ENCODE data around the gene TLCD1. TPM values are rescaled to one million over a fixed set of nuclear protein-coding genes. Genes with fewer than 3 reads are reported as not detected.

Gene TLCD1
- polyA plus RNA-seq, 1 experiment: 9.8 TPM

GRCh38 chr17:28749516-28750177 is 23.6 kb upstream of the TLCD1 start:
- CTCF ChIA-PET: interaction anchor here (0.6 to 18.7 kb wide), 28 partner anchors 13 to 204 kb away, joined by 3 to 416 read pairs (median 4); partner anchors contain the start of genes FAM222B, FLOT2, NEK8 and TLCD1
- POLR2A ChIA-PET: interaction anchor here (0.6 to 2.1 kb wide), 3 partner anchors 23 to 103 kb away, joined by 3 to 19 read pairs (median 4); partner anchors contain the start of gene TLCD1
- Histone ChIP-seq H3K36me3 (ENCODE audit: control insufficient read depth, insufficient read depth, low read length) (peaks cover 36% of the 10 kb centered on the region), H3K27me3 (ENCODE audit: control insufficient read depth, insufficient read depth, low read length) (no peaks in the 10 kb centered on the region), H3K4me3 (ENCODE audit: low read depth, low read length) (no peak overlapping the region)
- no peak for DNase-seq (ENCODE audit: low read depth)
- no peak for TF ChIP-seq CTCF (IDR thresholded peaks at IDR 0.05; ENCODE audit: insufficient read depth, low read depth, low read length)

GRCh38 chr17:28748852-28749515 is 23.0 kb upstream of the TLCD1 start:
- Histone ChIP-seq H3K4me3 (ENCODE audit: low read depth, low read length) (no peak overlapping the region), H3K36me3 (ENCODE audit: control insufficient read depth, insufficient read depth, low read length) (peaks cover 36% of the 10 kb centered on the region), H3K27me3 (ENCODE audit: control insufficient read depth, insufficient read depth, low read length) (no peaks in the 10 kb centered on the region)
- ChIA-PET CTCF (interaction anchor here (0.7 to 18.7 kb wide), 11 partner anchors 13 to 205 kb away, joined by 3 to 416 read pairs (median 4); partner anchors contain the start of genes FAM222B, FLOT2, NEK8 and TLCD1), POLR2A (interaction anchor here (2.1 kb wide), 1 partner anchor 22 kb away, joined by 19 read pairs; the partner anchor contains the start of gene TLCD1)
- no peak for TF ChIP-seq CTCF (IDR thresholded peaks at IDR 0.05; ENCODE audit: insufficient read depth, low read depth, low read length)
- DNase-seq (ENCODE audit: low read depth): no peak

GRCh38 chr17:28747801-28748750 is 22.0 kb upstream of the TLCD1 start:
- no peaks in the 10 kb centered on the region for H3K27me3 ChIP-seq (ENCODE audit: control insufficient read depth, insufficient read depth, low read length)
- DNase-seq (ENCODE audit: low read depth): no peak
- no peak for TF ChIP-seq CTCF (IDR thresholded peaks at IDR 0.05; ENCODE audit: insufficient read depth, low read depth, low read length)
- POLR2A ChIA-PET: interaction anchor here (2.1 kb wide), 1 partner anchor 22 kb away, joined by 19 read pairs; the partner anchor contains the start of gene TLCD1
- H3K36me3 ChIP-seq (ENCODE audit: control insufficient read depth, insufficient read depth, low read length): peaks cover 36% of the 10 kb centered on the region
- no peak overlapping the region for H3K4me3 ChIP-seq (ENCODE audit: low read depth, low read length)
- CTCF ChIA-PET: interaction anchor here (0.6 to 18.7 kb wide), 6 partner anchors 14 to 206 kb away, joined by 3 to 416 read pairs (median 6); partner anchors contain the start of genes NEK8 and TLCD1

GRCh38 chr17:28747051-28747691 is 21.1 kb upstream of the TLCD1 start:
- TF ChIP-seq CTCF (IDR thresholded peaks at IDR 0.05; ENCODE audit: insufficient read depth, low read depth, low read length): no peak
- Histone ChIP-seq H3K4me3 (ENCODE audit: low read depth, low read length) (no peak overlapping the region), H3K36me3 (ENCODE audit: control insufficient read depth, insufficient read depth, low read length) (peaks cover 36% of the 10 kb centered on the region), H3K27me3 (ENCODE audit: control insufficient read depth, insufficient read depth, low read length) (no peaks in the 10 kb centered on the region)
- ChIA-PET POLR2A (no interaction called here), CTCF (interaction anchor here (0.7 to 18.7 kb wide), 3 partner anchors 15 to 182 kb away, joined by 3 to 416 read pairs (median 95); partner anchors contain the start of genes NEK8 and TLCD1)
- DNase-seq (ENCODE audit: low read depth): no peak

Measured in BJ (cell line).